Erythroblast (primary cell): ENCODE results near the gene AVP.

Experiments used
- GATA1 ChIP-seq: IDR thresholded peaks from 2 replicates; pipeline ENCODE4 v1.6.1; 2011; ENCODE audit warnings: low read depth, mild to moderate bottlenecking, control low read depth, low read length, moderate library complexity
- POLR2A ChIP-seq: IDR thresholded peaks from 2 replicates; pipeline ENCODE4 v1.6.1; 2011; ENCODE audit warnings: mild to moderate bottlenecking, low read length

DNA sequence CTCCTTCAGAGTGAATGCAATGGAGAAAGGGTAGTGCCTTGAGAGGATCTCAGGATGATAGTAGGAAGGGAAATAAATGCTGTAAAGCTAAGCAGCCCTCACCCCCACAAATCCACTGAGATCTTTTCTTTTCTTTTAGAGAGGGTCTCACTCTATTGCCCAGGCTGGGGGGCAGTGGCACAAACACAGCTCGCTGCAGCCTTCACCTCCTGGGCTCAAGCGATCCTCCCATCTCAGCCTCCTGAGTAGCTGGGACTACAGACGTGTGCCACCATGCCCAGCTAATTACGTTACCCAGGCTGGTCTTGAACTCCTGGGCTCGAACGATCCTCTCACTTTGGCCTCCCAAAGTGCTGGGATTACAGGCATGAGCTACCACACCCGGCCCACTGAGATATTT, 16.0 kb upstream of the AVP start:
- TF ChIP-seq POLR2A, result no peak
- TF ChIP-seq GATA1, result no peak
